Melanocyte of skin (primary cell): Measurements from ENCODE around the gene LENEP. TPM values are rescaled to one million over a fixed set of nuclear protein-coding genes. Genes with fewer than 3 reads are reported as not detected.

ENCODE experiments used
- small RNA-seq, 2 donors: library from RNA; depleted of rRNA; stranded (forward); fragments of <200 nt; gene quantifications; one replicate each; pipeline ENCODE3, GENCODE V24; 2012
- total RNA-seq, 2 donors: library from RNA; depleted of rRNA; stranded (reverse); fragments of >200 nt; gene quantifications; 2 replicates each; pipeline ENCODE4 v1.2.3, GENCODE V29; 2012

Gene LENEP, protein sequence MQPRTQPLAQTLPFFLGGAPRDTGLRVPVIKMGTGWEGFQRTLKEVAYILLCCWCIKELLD
- 1 to 10 TPM in 1 of 2 donors, under 1 TPM in 1; 0.67 to 1.0 TPM for total RNA-seq

DNA sequence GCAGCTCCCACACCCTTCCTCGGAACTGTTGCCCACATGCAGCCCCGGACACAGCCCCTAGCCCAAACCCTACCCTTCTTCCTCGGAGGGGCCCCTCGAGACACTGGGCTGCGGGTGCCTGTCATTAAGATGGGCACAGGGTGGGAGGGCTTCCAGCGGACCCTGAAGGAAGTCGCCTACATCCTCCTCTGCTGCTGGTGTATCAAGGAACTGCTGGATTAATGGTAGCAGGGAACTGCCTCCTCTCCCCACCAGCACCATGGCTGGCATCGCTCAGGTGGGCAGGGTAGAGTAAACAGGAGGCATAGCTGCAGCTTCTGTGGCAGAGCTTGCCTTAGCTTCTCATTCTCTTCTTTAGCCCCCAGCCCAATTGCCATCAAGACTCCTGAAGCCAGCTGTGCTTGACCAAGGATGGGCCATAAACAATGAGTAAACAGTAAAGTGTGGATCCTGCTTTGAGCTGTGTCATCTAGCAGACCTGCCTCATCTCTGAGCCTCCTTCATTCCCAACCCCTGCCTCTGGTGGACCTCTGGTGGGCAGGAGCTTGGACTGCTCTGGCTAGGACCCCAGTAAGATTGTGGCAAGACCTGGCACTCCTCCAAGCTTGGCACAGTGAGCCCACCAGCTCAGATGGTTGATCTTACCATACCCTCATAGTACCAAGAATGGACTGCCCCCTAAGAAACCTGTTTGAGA lies at the start of gene LENEP:
LENEP (plus strand) TSS at position 15 of the 697 bp plus-strand sequence; CDS start at position 37, 22 bp downstream.

DNA sequence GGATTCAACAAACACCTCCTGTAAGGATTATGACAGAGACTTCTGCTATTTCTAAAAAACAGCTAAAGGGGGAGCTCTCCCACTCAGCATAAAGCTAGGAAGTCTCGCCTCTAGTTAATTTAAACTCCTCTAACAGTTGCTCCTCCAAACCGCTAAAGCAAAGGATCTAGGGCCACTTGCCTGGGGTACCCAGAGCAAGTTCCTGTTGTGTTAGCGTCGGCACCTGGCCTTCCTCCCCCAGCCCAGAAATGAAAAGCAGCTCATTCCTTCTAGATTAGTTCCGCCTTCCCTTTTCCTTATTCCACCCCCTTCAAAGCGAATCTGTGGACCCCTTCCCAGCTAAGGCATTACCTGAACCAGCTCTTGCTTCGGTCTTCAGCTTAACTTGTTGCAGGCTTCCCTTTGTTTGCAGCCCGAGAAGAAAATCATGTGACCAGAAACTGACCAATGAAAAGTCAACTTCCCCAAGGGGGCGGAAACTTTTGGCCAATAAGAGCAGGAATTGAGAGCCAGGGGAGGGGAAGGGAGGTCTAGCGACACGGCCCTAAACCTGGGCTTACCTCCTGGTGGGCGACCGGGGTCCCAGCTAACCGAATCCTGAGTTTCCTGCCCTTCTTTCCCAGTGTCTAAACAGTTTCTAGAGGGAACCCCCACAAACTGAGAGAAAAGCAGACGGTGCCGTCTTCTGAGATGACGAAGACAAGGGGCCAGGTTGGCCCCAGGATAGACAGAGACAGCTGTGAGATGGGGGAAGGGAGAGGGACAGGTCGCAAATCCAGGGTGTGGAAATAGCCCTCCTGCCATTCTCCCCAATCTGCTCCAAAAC lies 37.5 kb upstream of the LENEP start, which contains the start of gene PBXIP1:
PBXIP1 (minus strand) TSS at position 382 of the 826 bp plus-strand sequence. CDS start 2,378 bp downstream, outside the sequence.

DNA sequence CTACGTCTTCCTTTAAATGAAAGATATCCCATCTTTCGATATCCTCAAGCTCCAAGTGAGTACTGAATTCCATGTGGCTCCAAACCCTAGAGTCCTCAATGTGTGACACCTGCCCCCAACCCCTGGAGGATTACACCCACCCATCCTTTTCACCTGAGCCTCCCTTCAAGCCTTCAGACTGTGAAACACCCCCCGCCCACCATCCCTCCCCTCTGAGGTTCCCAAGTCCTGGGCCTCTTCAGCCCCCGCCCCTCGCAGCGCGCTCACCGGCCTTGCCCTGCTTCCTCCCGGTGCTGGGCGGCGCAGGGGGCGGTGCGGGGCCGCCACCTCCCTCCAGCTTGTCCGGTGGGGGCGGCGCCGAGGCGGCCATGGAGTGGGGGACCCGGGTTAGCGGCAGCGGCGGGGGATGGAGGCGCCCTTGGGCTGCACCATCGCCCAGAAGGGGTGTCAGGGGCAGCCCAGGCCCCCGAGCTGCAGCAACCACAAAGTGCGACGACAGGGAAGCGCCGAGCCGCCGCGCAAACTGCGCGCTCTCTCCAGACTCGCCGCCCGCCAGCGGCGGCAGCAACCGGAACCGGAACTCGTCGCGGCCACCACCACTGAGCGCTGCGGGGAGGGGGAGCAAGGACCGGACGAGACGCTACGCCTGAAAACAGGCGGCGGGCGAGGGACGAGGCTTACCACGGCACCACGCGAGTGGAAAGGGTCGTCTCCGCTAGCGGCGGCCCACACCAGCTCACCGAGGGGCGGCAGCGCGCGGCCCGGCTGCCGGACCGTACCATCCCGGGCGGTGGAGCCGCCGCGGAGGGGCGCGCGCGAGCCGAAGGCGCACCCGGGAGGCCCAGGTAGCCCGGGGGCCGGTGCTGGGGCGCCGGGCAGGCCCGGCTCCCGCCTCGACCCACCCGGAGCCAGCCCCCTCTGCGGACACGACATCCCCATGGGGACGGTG lies 31.9 kb upstream of the LENEP start, which contains the start of gene PYGO2:
PYGO2 (minus strand) TSS at position 576 of the 949 bp plus-strand sequence; CDS start at position 370, 206 bp downstream.

DNA sequence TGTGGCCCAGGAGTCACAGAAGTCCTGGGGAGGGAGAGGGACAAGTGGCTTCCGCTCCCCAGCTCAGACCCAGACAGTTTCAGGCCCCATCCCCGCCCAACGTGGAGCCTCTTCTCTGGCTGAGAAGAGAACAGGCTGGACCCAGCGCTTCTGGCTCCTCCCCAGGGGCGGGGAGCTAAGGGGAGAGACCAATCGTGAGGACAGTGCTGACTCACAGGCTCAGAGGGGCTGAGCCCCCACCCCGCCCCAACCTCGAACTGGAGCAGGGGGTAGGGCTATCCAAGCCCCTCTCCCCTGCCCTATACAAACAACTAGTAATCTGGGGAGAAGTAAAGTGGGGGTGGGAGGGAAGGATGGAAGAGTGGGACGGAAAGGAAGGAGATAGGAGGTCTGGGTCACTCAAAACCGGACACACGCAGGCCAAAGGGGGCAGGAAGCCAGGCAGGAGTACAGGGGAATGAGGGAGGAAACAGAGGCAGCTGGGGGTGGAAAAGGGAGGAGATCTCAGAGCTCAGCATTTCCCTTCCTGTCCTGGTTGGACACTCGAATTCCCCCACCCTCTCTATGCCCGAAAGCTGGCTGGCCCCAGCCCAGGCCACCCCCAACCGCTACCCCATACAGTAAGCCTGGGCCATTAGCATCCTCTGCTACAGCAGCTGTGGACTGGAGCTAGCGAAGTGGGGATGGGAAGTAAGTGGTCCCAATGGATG lies 22.6 kb upstream of the LENEP start, which contains the start of gene SHC1:
SHC1 (minus strand) TSS at position 117 of the 710 bp plus-strand sequence. CDS start 221 bp downstream, outside the sequence.

DNA sequence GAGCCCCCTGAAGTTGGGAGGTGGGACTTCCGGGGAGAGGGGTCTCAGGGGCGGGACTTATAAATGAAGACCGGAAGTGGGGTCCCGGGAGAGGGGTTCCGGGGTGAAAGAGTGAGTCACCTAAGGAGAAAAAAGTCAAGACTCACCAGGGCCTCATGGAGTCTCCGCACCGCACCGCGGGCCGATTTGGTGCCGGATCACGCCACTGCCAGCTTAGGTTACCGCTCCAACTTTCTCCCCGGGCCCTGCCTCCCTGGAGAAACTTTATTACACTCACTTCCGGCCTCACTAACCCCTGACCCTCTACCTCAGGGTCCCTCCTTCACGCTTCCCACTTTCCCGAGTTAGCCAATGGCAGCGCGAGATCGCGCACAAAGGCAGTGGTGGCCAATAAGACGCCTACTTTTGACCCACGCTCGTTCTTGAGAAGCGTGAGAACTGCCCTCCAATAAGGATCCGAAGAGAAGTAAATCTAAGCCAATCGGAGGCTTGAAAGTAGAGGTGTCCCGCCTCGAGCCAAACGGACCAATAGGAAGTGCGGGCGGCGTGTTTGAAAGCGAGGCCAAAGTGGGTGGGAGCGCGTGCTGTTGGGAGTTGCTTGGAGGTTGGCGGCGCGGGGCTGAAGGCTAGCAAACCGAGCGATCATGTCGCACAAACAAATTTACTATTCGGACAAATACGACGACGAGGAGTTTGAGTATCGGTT lies 19.1 kb upstream of the LENEP start, which contains the start of gene CKS1B:
CKS1B (plus strand) TSS at position 580 of the 706 bp plus-strand sequence; CDS start at position 645, 65 bp downstream.

DNA sequence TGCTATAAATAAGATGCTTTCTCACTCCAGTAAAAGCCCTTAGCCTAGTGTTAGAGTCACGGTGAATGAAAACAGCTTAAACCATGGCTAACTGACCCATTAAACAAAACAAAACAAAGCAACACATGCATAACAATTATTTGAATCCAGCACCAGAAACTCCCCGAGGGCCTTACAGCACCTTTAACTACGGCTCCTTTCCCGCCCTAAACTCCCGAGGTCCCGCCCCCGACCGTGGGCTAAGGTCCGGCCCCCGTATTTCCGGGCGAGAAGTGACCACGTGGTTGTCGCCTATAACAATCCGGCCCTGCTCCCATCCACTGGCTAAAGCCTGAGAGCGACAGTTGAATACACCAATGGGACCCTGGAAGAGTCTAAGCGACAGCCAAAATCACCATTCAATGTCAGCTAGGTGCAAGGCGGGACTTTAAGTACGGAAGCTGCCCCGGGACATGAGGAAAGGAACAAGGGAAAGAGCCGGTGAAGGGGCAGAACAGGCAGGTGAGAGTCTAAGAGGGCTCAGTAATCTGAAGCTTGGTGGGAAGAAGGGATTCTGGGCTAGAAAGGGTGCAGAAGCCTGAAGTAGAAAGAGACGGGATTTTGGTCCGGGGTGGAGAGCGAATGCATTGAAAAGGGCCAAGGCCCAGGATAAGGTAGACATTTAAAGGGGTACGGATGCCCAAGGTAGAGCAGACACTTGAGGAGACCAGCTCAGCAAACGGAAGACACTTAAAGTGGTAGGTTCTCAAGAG lies 10.3 kb upstream of the LENEP start, which contains the start of gene FLAD1:
FLAD1 (plus strand) TSS at position 448 of the 752 bp plus-strand sequence. CDS start 351 bp downstream, outside the sequence.

DNA sequence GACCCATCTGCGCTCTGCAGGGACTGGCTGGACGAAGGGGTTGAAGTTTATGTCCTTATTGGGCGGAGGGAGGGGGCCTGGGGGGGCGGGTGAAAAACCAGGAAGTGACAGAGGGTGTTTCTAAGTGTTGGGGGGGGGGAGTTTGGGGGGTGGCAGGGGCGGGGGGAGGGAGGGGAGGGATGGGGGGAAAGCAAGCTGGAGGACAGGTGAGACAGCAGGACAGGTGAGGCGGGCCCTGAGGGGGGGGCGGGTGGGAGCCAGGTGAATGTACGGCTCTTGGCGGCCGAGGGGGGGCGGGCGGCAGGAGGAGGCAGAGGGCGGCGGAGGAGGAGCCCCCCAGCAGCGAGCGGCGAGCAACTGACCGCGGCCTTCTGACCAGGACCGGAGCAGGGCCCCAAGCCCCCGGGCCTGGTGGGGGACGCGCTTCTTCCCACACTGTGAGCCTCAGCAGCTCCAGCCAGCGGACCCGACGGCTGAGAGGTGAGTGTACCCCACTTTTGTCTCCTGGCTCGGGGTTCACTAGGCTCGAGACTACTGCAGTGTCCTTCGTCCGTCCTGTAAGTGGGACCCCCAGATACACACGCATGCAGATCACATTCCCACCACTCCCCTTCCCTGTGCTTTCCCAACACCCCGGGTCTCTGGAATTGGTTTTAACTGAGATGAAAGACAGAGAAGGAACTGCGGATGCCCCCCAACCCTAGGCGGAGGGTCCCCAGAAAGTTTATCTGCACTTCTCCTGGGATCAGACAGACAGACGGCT lies 9.3 kb downstream of the LENEP start, which contains the start of gene ZBTB7B:
ZBTB7B (plus strand) TSS at position 339 of the 763 bp plus-strand sequence. CDS start 11,859 bp downstream, outside the sequence.

DNA sequence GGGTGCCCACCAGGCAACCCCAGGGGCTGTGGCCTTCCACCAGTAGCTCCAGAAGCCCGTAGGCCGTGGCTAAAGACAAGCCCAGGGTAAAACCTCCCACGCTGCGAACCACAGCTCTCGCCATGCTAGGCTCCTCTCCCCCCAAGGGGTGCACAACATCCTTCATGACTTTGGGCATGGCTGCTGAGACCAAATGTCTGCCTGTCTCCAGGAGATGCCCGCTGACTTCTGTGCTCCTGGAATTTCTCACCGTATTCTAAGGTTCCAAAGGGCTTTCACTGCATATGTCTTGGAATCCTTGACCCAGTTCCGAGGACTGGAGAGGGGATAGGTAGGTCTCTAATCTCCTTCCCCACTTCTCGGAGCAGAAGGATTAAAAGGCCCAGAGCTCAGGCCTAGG lies 40.1 kb downstream of the LENEP start, which contains the start of the genes DCST1 and DCST2:
DCST1 (plus strand) TSS at position 301 of the 400 bp plus-strand sequence. CDS start 213 bp downstream, outside the sequence.
DCST2 (minus strand) TSS at position 258 of the 400 bp plus-strand sequence; CDS start at position 178, 80 bp downstream.

Small RNA genes lying within 50 kb of the gene (small RNA-seq; reads per million reads assigned to genes)
- gene MIR4258 (0 reads per million in 2 donors), gene RF00017 (0 reads per million in 2 donors)

Other genes starting within 250 kb of the LENEP start
- gene KCNN3, start 123.3 kb upstream of the LENEP start, total RNA-seq = under 1 TPM; under 0.01 TPM
- 10 to 100 TPM in 1 of 2 donors, 1 to 10 TPM in 1; 8.3 to 11.0 TPM for gene PMVK, start 56.9 kb upstream of the LENEP start, total RNA-seq
- 10 to 100 TPM; 23.0 to 39.9 TPM for gene PBXIP1, start 37.5 kb upstream of the LENEP start, total RNA-seq
- 10 to 100 TPM; 15.7 to 22.0 TPM for gene PYGO2, start 31.8 kb upstream of the LENEP start, total RNA-seq
- 100 to 1,000 TPM; 114 to 143 TPM for gene SHC1, start 22.8 kb upstream of the LENEP start, total RNA-seq
- gene CKS1B, start 18.9 kb upstream of the LENEP start, total RNA-seq = 100 to 1,000 TPM in 1 of 2 donors, 10 to 100 TPM in 1; 59.9 to 210 TPM
- 10 to 100 TPM; 33.4 to 46.0 TPM for gene FLAD1, start 10.2 kb upstream of the LENEP start, total RNA-seq
- 10 to 100 TPM; 20.0 to 25.8 TPM for gene ZBTB7B, start 9.2 kb downstream of the LENEP start, total RNA-seq
- gene DCST2, start 40.2 kb downstream of the LENEP start, total RNA-seq = under 1 TPM in 1 of 2 donors, not detected in 1; under 0.01 TPM
- under 1 TPM in 1 of 2 donors, not detected in 1; under 0.01 TPM for gene DCST1, start 40.2 kb downstream of the LENEP start, total RNA-seq
- 10 to 100 TPM; 65.7 to 78.6 TPM for gene ADAM15, start 57.7 kb downstream of the LENEP start, total RNA-seq
- gene EFNA4, start 70.2 kb downstream of the LENEP start, total RNA-seq = 1 to 10 TPM; 2.1 to 3.3 TPM
- under 1 TPM; 0.33 to 0.69 TPM for gene EFNA3, start 85.3 kb downstream of the LENEP start, total RNA-seq
- gene EFNA1, start 134.3 kb downstream of the LENEP start, total RNA-seq = 10 to 100 TPM in 1 of 2 donors, 1 to 10 TPM in 1; 8.3 to 13.4 TPM
- 10 to 100 TPM; 33.3 to 43.4 TPM for gene SLC50A1, start 142.3 kb downstream of the LENEP start, total RNA-seq
- gene DPM3, start 146.9 kb downstream of the LENEP start, total RNA-seq = 10 to 100 TPM; 33.3 to 74.0 TPM
- gene KRTCAP2, start 179.7 kb downstream of the LENEP start, total RNA-seq = 100 to 1,000 TPM; 123 to 126 TPM
- gene TRIM46, start 180.3 kb downstream of the LENEP start, total RNA-seq = 1 to 10 TPM; 3.4 to 4.3 TPM
- gene THBS3, start 214.3 kb downstream of the LENEP start, total RNA-seq = 10 to 100 TPM in 1 of 2 donors, 1 to 10 TPM in 1; 8.0 to 10.3 TPM
- gene MTX1, start 215.1 kb downstream of the LENEP start, total RNA-seq = 10 to 100 TPM; 38.9 to 59.3 TPM